OCI-LY3 (cell line): ENCODE data around the gene AGAP1.

Experiments
- H2AFZ ChIP-seq: fragments of 200-600, 300-600 bp; shearing (Covaris generic); 2 replicates; pipeline ENCODE4 v1.6.0; 2014; ENCODE audit warnings: antibody characterized with exemption, low read depth, low read length
- H3K27ac ChIP-seq: fragments of 200-600, 300-600 bp; sonication (generic); 2 replicates; pipeline ENCODE4 v1.5.1; 2014; ENCODE audit warnings: mild to moderate bottlenecking, low read length, moderate library complexity, mixed read lengths
- H3K27me3 ChIP-seq: fragments of 200-600, 300-600 bp; sonication (generic); 2 replicates; pipeline ENCODE4 v1.6.1; 2014; ENCODE audit warnings: low read depth, low read length, mixed read lengths
- H3K36me3 ChIP-seq: fragments of 200-600, 300-600 bp; sonication (generic); replicated peaks from 2 replicates; pipeline ENCODE3; 2014; ENCODE audit warnings: low read depth, low read length, mixed read lengths
- H3K4me1 ChIP-seq: fragments of 300-600, 200-600 bp; sonication (generic); 2 replicates; pipeline ENCODE4 v1.6.1; 2014; ENCODE audit warnings: low read length, mixed read lengths
- H3K4me2 ChIP-seq: fragments of 200-600, 300-600 bp; sonication (generic); 2 replicates; pipeline ENCODE4 v1.6.1; 2014; ENCODE audit warnings: low read length, mixed read lengths
- H3K4me3 ChIP-seq: fragments of 300-600, 200-600 bp; sonication (generic); 2 replicates; pipeline ENCODE4 v1.5.1; 2014; ENCODE audit warnings: antibody characterized with exemption, mild to moderate bottlenecking, low read length, moderate library complexity
- H3K79me2 ChIP-seq: fragments of 300-600, 200-600 bp; shearing (Covaris generic); 2 replicates; pipeline ENCODE4 v1.6.1; 2014; ENCODE audit warnings: mild to moderate bottlenecking, low read length, mixed read lengths
- H3K9ac ChIP-seq: fragments of 300-600, 200-600 bp; shearing (Covaris generic); 2 replicates; pipeline ENCODE4 v1.6.0; 2014; ENCODE audit warnings: mild to moderate bottlenecking, low read length, moderate library complexity
- H3K9me3 ChIP-seq: fragments of 200-600, 300-600 bp; shearing (Covaris generic); 2 replicates; pipeline ENCODE4 v1.6.1; 2014; ENCODE audit warnings: low read length, mixed read lengths; ENCODE audit not compliant: insufficient read depth
- H4K20me1 ChIP-seq: fragments of 200-600, 300-600 bp; sonication (generic); 2 replicates; pipeline ENCODE4 v1.6.1; 2016; ENCODE audit warnings: low read length, mixed read lengths; ENCODE audit not compliant: insufficient read depth
- EZH2phosphoT487 ChIP-seq: fragments of 200-600 bp; shearing (Covaris generic); IDR thresholded peaks from 2 replicates; pipeline ENCODE4 v1.6.1; 2018; ENCODE audit warnings: antibody characterized with exemption, mixed run types, low read depth
- TF ChIP-seq, protein P1 (sequence below): fragments of 200-600, 300-600 bp; sonication (generic); IDR thresholded peaks from 2 replicates; pipeline ENCODE4 v1.5.1; 2014; ENCODE audit warnings: antibody characterized with exemption, low read length, low read depth

Gene AGAP1

DNA sequence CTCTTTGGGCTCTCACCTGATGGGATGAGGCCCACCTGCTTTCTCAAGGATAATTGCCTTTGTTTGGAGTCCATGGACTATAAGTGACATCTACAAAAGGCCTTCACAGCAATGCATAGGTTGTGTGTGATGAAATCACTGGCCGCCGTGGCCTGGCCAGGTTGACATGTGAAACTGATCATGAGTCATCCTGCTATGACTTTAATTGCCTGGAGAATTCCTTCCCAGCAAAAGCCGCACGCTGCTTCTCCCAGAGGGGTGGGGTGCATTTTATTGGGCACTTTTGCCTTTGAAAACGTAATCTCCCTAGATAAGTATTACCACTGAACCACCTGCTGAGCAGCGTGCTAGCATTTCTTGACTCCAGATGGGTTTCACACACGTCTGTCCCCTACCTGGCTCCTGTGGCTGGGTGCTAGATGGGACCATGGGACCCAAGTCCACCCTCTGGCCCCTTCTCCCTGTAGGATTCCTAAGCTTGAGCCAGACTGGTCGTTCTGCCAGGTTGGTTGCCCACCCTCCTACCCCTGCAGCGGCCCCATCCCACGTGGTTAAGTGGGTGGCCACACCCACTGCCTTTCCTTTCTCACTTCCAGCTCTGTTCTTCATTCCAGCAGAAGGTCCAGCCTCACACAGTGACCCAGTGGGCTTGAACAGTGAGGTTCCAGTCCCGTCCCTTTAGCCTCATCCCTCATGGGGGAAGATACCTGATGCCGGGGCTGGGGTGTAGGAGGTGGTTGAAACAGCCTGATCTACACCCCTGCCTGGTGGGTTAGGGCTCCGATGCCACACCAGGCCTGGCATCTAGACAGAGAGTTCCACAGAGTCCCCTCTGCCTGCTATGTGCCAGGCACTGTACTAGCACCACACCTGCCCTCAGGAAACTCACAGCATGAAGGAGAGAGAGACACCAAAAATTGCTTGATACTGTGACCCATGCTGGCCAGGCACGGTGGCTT lies 584.7 kb downstream of the AGAP1 start:
- Histone ChIP-seq H2AFZ (no peak overlapping the region), H3K4me1 (no peaks in the 10 kb centered on the region), H3K27me3 (no peaks in the 10 kb centered on the region), H3K79me2 (no peaks in the 10 kb centered on the region), H4K20me1 (no peaks in the 10 kb centered on the region), H3K27ac (no peak overlapping the region), H3K36me3 (no peaks in the 10 kb centered on the region), H3K4me2 (no peak overlapping the region), H3K9me3 (no peaks in the 10 kb centered on the region), H3K9ac (no peak overlapping the region), H3K4me3 (no peak overlapping the region)
- TF ChIP-seq, protein P1, sequence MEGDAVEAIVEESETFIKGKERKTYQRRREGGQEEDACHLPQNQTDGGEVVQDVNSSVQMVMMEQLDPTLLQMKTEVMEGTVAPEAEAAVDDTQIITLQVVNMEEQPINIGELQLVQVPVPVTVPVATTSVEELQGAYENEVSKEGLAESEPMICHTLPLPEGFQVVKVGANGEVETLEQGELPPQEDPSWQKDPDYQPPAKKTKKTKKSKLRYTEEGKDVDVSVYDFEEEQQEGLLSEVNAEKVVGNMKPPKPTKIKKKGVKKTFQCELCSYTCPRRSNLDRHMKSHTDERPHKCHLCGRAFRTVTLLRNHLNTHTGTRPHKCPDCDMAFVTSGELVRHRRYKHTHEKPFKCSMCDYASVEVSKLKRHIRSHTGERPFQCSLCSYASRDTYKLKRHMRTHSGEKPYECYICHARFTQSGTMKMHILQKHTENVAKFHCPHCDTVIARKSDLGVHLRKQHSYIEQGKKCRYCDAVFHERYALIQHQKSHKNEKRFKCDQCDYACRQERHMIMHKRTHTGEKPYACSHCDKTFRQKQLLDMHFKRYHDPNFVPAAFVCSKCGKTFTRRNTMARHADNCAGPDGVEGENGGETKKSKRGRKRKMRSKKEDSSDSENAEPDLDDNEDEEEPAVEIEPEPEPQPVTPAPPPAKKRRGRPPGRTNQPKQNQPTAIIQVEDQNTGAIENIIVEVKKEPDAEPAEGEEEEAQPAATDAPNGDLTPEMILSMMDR, result no peak
- TF ChIP-seq EZH2phosphoT487, result no peak

DNA sequence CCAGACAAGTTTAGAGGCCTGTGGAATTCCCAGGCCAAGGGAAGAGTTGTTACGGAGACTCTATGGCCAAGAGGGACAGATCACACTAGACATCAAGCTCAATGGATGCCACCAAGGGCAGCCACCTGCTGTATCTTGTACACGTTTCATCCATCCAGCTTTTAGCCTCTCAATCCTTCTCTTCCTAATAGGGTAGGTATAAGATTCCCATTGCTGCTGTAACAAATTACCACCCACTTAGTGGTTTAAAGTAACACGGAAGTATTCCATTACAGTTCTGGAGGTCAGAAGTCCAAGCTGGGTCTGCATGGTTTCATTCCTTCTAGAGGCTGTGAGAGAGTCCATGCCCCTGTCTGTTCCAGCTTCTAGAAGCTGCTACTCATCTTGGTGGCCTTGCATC lies 586.6 kb downstream of the AGAP1 start:
- no peaks in the 10 kb centered on the region for H3K9me3 ChIP-seq
- H2AFZ ChIP-seq, result no peak overlapping the region
- H3K4me1 ChIP-seq, result no peaks in the 10 kb centered on the region
- no peak overlapping the region for H3K27ac ChIP-seq
- H3K9ac ChIP-seq, result no peak overlapping the region
- no peaks in the 10 kb centered on the region for H3K27me3 ChIP-seq
- H4K20me1 ChIP-seq, result no peaks in the 10 kb centered on the region
- H3K4me2 ChIP-seq, result no peak overlapping the region
- H3K79me2 ChIP-seq, result no peaks in the 10 kb centered on the region
- H3K36me3 ChIP-seq, result no peaks in the 10 kb centered on the region
- TF ChIP-seq, protein P1, result no peak
- no peak for TF ChIP-seq EZH2phosphoT487
- no peak overlapping the region for H3K4me3 ChIP-seq

DNA sequence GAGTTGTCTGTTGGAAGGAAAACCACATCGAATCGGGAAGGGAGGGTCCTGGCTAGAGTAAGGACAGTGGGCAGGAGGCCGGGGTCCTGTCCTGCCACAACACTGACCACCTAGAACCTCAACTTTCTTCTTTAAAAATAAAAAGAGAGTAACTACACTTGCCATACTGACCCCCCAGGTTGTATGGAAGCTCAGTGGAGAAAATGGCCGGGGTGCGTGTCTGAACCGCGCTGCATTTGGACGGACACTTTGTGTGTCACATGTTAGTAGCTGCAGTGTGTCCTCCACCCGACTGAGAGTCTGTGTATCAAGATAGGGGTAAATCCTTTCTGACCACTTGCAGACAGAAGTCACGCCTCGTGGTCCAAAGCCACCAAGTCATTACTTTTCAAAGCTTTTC lies 587.3 kb downstream of the AGAP1 start:
- Histone ChIP-seq H3K79me2 (no peaks in the 10 kb centered on the region), H2AFZ (no peak overlapping the region), H3K9ac (no peak overlapping the region), H3K4me1 (no peaks in the 10 kb centered on the region), H3K4me3 (no peak overlapping the region), H3K36me3 (no peaks in the 10 kb centered on the region), H4K20me1 (no peaks in the 10 kb centered on the region), H3K9me3 (no peaks in the 10 kb centered on the region), H3K27me3 (no peaks in the 10 kb centered on the region), H3K27ac (no peak overlapping the region), H3K4me2 (no peak overlapping the region)
- TF ChIP-seq, protein P1, result no peak
- TF ChIP-seq EZH2phosphoT487, result no peak

DNA sequence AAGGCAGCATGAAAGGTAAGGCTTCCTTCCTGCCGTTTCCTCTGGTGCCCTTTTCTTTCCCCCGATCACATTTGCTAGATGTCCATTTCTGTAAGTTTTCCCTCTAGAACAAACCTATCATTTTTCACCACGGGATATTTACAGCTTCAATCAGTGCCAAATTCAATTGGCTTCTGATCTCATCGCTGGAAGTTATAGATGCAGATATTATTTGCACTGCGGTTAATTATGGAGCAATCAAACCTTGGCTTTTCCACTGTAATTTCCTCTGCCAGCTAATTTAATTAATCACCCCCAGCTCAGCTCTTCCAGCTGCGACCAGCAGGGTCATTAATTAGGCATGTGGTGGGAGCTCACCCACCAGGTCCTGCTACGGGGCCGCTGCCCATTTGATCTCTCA lies 588.2 kb downstream of the AGAP1 start:
- Histone ChIP-seq H3K79me2 (no peaks in the 10 kb centered on the region), H3K27ac (no peak overlapping the region), H3K4me1 (no peaks in the 10 kb centered on the region), H3K9ac (no peak overlapping the region), H3K4me3 (no peak overlapping the region), H3K36me3 (no peaks in the 10 kb centered on the region), H3K9me3 (no peaks in the 10 kb centered on the region), H2AFZ (no peak overlapping the region), H4K20me1 (no peaks in the 10 kb centered on the region), H3K4me2 (no peak overlapping the region), H3K27me3 (no peaks in the 10 kb centered on the region)
- TF ChIP-seq EZH2phosphoT487, result no peak
- TF ChIP-seq, protein P1, result no peak
